Loucy (cell line): ENCODE results near the gene METTL4.

Source experiments
- H2AFZ ChIP-seq: fragments of 200-600 bp; sonication (generic); 2 replicates; pipeline ENCODE4 v1.6.0; 2016; ENCODE audit warnings: antibody characterized with exemption, mild to moderate bottlenecking, low read length, moderate library complexity
- H3F3A ChIP-seq: fragments of 200-600 bp; 2 replicates; pipeline ENCODE4 v1.6.0; 2016; ENCODE audit warnings: antibody characterized with exemption, low read depth, mild to moderate bottlenecking
- H3K27me3 ChIP-seq: fragments of 200-600 bp; sonication (generic); 2 replicates; pipeline ENCODE4 v1.6.1; 2014; ENCODE audit warnings: low read length, mild to moderate bottlenecking; ENCODE audit not compliant: insufficient read depth, poor library complexity, severe bottlenecking
- H3K36me3 ChIP-seq: fragments of 200-600 bp; sonication (generic); 2 replicates; pipeline ENCODE4 v1.6.1; 2016; ENCODE audit warnings: low read length; ENCODE audit not compliant: insufficient read depth
- H3K4me1 ChIP-seq: fragments of 200-600 bp; sonication (generic); 2 replicates; pipeline ENCODE4 v1.5.1; 2014; ENCODE audit warnings: low read length, mild to moderate bottlenecking; ENCODE audit not compliant: insufficient read depth, poor library complexity, severe bottlenecking
- H3K4me2 ChIP-seq: fragments of 200-600 bp; sonication (generic); 2 replicates; pipeline ENCODE4 v1.6.0; 2014; ENCODE audit warnings: antibody characterized with exemption, low read length, low read depth, mild to moderate bottlenecking; ENCODE audit not compliant: poor library complexity, severe bottlenecking
- H3K4me3 ChIP-seq: fragments of 200-600 bp; sonication (generic); 2 replicates; pipeline ENCODE4 v1.5.1; 2014; ENCODE audit warnings: low read length, mild to moderate bottlenecking, mixed read lengths; ENCODE audit not compliant: poor library complexity, severe bottlenecking
- H3K79me2 ChIP-seq: fragments of 200-600 bp; sonication (generic); 2 replicates; pipeline ENCODE4 v1.6.1; 2014; ENCODE audit warnings: low read length; ENCODE audit not compliant: insufficient read depth
- H3K9ac ChIP-seq: fragments of 200-600 bp; sonication (generic); 2 replicates; pipeline ENCODE4 v1.6.0; 2014; ENCODE audit warnings: mild to moderate bottlenecking, low read depth, low read length, moderate library complexity; ENCODE audit not compliant: poor library complexity, severe bottlenecking
- H3K9me2 ChIP-seq: fragments of 200-600 bp; sonication (generic); replicated peaks from 2 replicates; pipeline ENCODE4 v1.6.1; 2016; ENCODE audit warnings: low read depth, low read length, mixed read lengths
- H3K9me3 ChIP-seq: fragments of 200-600 bp; sonication (generic); 2 replicates; pipeline ENCODE4 v1.6.1; 2014; ENCODE audit warnings: mild to moderate bottlenecking, antibody characterized with exemption, low read length, low read depth; ENCODE audit not compliant: insufficient read depth
- H4K20me1 ChIP-seq: fragments of 200-600 bp; sonication (generic); 2 replicates; pipeline ENCODE4 v1.6.0; 2014; ENCODE audit warnings: antibody characterized with exemption, low read length, mild to moderate bottlenecking; ENCODE audit not compliant: insufficient read depth, poor library complexity, severe bottlenecking
- CTCF ChIP-seq: fragments of 200-600 bp; sonication (generic); conservative IDR thresholded peaks from 2 replicates; pipeline ENCODE4 v1.5.1; 2014; ENCODE audit warnings: mild to moderate bottlenecking, antibody characterized with exemption, low read length
- EZH2phosphoT487 ChIP-seq: fragments of 200-600 bp; IDR thresholded peaks from 2 replicates; pipeline ENCODE4 v1.6.1; 2018; ENCODE audit warnings: antibody characterized with exemption, mild to moderate bottlenecking, moderate library complexity, borderline replicate concordance

The METTL4 gene

GRCh38 chr18:2568605-2569004, 2.7 kb downstream of the METTL4 start:
- Histone ChIP-seq H3K9ac (peak overlapping the region; percentile 94), H3K9me2 (no peaks in the 10 kb centered on the region), H3K79me2 (peaks cover 56% of the 10 kb centered on the region), H3K36me3 (no peaks in the 10 kb centered on the region), H2AFZ (no peak overlapping the region), H3K4me3 (peak overlapping the region; percentile 84), H3K9me3 (no peaks in the 10 kb centered on the region), H3F3A (no peaks in the 10 kb centered on the region), H4K20me1 (peaks cover 7% of the 10 kb centered on the region), H3K4me1 (peaks cover 57% of the 10 kb centered on the region), H3K4me2 (peak overlapping the region; percentile 84), H3K27me3 (no peaks in the 10 kb centered on the region)
- TF ChIP-seq CTCF = no peak
- TF ChIP-seq EZH2phosphoT487 = no peak

- peaks cover 7% of the 10 kb centered on the region for H4K20me1 ChIP-seq
- H3K79me2 ChIP-seq = peaks cover 52% of the 10 kb centered on the region
- H3K4me3 ChIP-seq = peak overlapping the region; percentile 4
- no peak overlapping the region for H2AFZ ChIP-seq
- no peaks in the 10 kb centered on the region for H3F3A ChIP-seq
- TF ChIP-seq EZH2phosphoT487 (no peak), CTCF (no peak)
- no peaks in the 10 kb centered on the region for H3K36me3 ChIP-seq
- no peaks in the 10 kb centered on the region for H3K9me2 ChIP-seq
- no peaks in the 10 kb centered on the region for H3K27me3 ChIP-seq
- H3K9me3 ChIP-seq = no peaks in the 10 kb centered on the region
- H3K4me1 ChIP-seq = peaks cover 53% of the 10 kb centered on the region
- no peak overlapping the region for H3K9ac ChIP-seq
- H3K4me2 ChIP-seq = peak overlapping the region; percentile 84
Measured at GRCh38 chr18:2568129-2568528, 3.2 kb downstream of the METTL4 start.

DNA sequence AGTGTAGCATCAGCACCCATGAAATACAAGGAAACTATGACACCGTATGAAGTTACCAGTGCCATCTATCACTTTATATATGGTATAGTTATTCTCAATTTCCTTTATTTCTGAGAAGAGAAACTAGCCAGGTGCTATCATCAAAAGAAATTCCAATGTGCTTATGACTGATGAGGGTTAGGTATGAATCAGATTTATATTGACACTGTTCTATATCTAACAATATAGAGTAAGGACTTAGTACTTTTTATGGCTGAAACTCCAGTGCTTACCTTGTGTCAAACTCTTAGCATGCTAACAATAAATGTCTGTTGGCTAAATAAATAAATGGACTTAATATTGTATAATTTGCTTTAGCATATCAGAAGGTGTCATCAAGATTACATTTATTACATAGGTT, 6.9 kb downstream of the METTL4 start:
- Histone ChIP-seq H3F3A (no peaks in the 10 kb centered on the region), H3K4me3 (no peak overlapping the region), H3K4me2 (no peak overlapping the region), H3K9me2 (no peaks in the 10 kb centered on the region), H3K9me3 (no peaks in the 10 kb centered on the region), H3K9ac (no peak overlapping the region), H4K20me1 (no peaks in the 10 kb centered on the region), H3K27me3 (no peaks in the 10 kb centered on the region), H3K79me2 (peaks cover 19% of the 10 kb centered on the region; the same call in 1 of the 2 replicates), H2AFZ (no peak overlapping the region), H3K4me1 (peaks cover 31% of the 10 kb centered on the region), H3K36me3 (no peaks in the 10 kb centered on the region)
- TF ChIP-seq CTCF = no peak
- no peak for TF ChIP-seq EZH2phosphoT487
